DOHH2 (cell line): Measurements from ENCODE around the gene CSPG5.

Experiments
- CTCF ChIP-seq: fragments of 200-600 bp; sonication (generic); IDR thresholded peaks from one replicate; pipeline ENCODE4 v1.5.1; 2014; ENCODE audit warnings: antibody characterized with exemption, mild to moderate bottlenecking, low read depth, low read length; ENCODE audit not compliant: poor library complexity, severe bottlenecking
- EZH2phosphoT487 ChIP-seq: fragments of 200-600 bp; sonication (generic); IDR thresholded peaks from 2 replicates; pipeline ENCODE4 v1.6.1; 2017; ENCODE audit warnings: borderline replicate concordance, mild to moderate bottlenecking, antibody characterized with exemption, low read length, moderate library complexity, mixed read lengths

- TF ChIP-seq CTCF (no peak), EZH2phosphoT487 (no peak)
Observed at GRCh38 chr3:47614788-47615187, 36.1 kb upstream of the CSPG5 start.
